ENCODE data around the gene BRD1.

Gene BRD1

GRCh38 chr22:49827853-49828598, at the start of gene BRD1:
Gene BRD1, minus strand, starts transcription at chr22:49827873. Its CDS starts 3,556 bp downstream, at chr22:49824317.
- DNase-seq: no peak

GRCh38 chr22:49873228-49873940, 45.7 kb upstream of the BRD1 start:
- no peak for DNase-seq

- DNase-seq: no peak
These were observed 44.7 kb upstream of the BRD1 start for GRCh38 chr22:49872347-49872746.

- no peak for DNase-seq
These were observed 43.8 kb upstream of the BRD1 start for GRCh38 chr22:49871482-49871881.

- DNase-seq: no peak
These were observed 42.4 kb upstream of the BRD1 start for GRCh38 chr22:49869845-49870712.

- DNase-seq: no peak
These were observed 41.6 kb upstream of the BRD1 start for GRCh38 chr22:49869086-49869830.

GRCh38 chr22:49867303-49868265, 39.9 kb upstream of the BRD1 start:
- DNase-seq: no peak

- no peak for DNase-seq
These were observed 39.0 kb upstream of the BRD1 start for GRCh38 chr22:49866646-49867045.

GRCh38 chr22:49866134-49866533, 38.5 kb upstream of the BRD1 start:
- DNase-seq: no peak

GRCh38 chr22:49865156-49865555, 37.5 kb upstream of the BRD1 start:
- no peak for DNase-seq

- DNase-seq: no peak
These were observed 36.3 kb upstream of the BRD1 start for GRCh38 chr22:49863931-49864330.

- no peak for DNase-seq
These were observed 34.8 kb upstream of the BRD1 start for GRCh38 chr22:49862496-49862776.

GRCh38 chr22:49861642-49862495, 34.2 kb upstream of the BRD1 start:
- no peak for DNase-seq

GRCh38 chr22:49858827-49859226, 31.2 kb upstream of the BRD1 start:
- no peak for DNase-seq

GRCh38 chr22:49856766-49857618, 29.3 kb upstream of the BRD1 start:
- no peak for DNase-seq

- no peak for DNase-seq
These were observed 28.7 kb upstream of the BRD1 start for GRCh38 chr22:49856343-49856742.

GRCh38 chr22:49855251-49855911, 27.7 kb upstream of the BRD1 start:
- DNase-seq: no peak

GRCh38 chr22:49853981-49854831, 26.5 kb upstream of the BRD1 start:
- no peak for DNase-seq

All from SIG-M5 (cell line).